ENCODE measurements around the gene ATF7.

ATF7 gene

DNA sequence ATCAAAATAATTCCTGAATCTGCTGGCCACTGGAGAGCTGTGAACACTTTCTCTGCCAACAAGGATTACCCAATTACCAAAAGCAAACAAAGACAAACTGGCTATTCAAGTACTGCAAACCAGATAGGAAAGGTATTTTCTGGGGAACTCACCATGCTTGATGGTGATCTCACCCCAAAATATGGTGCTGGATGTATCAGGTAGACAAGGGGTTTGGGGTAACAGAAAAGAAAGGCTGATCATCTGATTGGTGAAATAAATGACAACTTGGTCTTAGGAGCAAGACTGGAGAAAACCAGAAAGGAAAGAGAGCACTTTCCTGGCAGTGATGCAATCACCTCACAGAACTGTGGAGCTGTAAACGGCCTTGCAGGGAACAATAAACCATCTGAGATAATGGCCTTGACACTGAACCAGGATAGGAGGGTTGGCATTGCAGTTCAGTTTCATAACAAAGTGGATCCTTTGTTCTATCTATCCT is 87.9 kb downstream of the ATF7 start (continued):
- TF ChIP-seq, protein P1, sequence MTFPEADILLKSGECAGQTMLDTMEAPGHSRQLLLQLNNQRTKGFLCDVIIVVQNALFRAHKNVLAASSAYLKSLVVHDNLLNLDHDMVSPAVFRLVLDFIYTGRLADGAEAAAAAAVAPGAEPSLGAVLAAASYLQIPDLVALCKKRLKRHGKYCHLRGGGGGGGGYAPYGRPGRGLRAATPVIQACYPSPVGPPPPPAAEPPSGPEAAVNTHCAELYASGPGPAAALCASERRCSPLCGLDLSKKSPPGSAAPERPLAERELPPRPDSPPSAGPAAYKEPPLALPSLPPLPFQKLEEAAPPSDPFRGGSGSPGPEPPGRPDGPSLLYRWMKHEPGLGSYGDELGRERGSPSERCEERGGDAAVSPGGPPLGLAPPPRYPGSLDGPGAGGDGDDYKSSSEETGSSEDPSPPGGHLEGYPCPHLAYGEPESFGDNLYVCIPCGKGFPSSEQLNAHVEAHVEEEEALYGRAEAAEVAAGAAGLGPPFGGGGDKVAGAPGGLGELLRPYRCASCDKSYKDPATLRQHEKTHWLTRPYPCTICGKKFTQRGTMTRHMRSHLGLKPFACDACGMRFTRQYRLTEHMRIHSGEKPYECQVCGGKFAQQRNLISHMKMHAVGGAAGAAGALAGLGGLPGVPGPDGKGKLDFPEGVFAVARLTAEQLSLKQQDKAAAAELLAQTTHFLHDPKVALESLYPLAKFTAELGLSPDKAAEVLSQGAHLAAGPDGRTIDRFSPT (tag by site-specific recombination; IDR thresholded peaks at IDR 0.05): no peak
- no peak for TF ChIP-seq ZIC2 (tag by site-specific recombination; IDR thresholded peaks at IDR 0.05)
- no peak for TF ChIP-seq YY1 (tag by site-specific recombination; IDR thresholded peaks at IDR 0.05)
- TF ChIP-seq, protein P2, sequence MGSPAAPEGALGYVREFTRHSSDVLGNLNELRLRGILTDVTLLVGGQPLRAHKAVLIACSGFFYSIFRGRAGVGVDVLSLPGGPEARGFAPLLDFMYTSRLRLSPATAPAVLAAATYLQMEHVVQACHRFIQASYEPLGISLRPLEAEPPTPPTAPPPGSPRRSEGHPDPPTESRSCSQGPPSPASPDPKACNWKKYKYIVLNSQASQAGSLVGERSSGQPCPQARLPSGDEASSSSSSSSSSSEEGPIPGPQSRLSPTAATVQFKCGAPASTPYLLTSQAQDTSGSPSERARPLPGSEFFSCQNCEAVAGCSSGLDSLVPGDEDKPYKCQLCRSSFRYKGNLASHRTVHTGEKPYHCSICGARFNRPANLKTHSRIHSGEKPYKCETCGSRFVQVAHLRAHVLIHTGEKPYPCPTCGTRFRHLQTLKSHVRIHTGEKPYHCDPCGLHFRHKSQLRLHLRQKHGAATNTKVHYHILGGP (tag by site-specific recombination; IDR thresholded peaks at IDR 0.05): no peak
- TF ChIP-seq ZNF404 (tag by site-specific recombination; IDR thresholded peaks at IDR 0.05): no peak
- 0 out of 2 replicates have a peak, but pooled peaks have one; percentile 35 for TF ChIP-seq ZNF366 (tag by site-specific recombination; conservative IDR thresholded peaks at IDR 0.05)
- TF ChIP-seq ZNF558 (tag by site-specific recombination; IDR thresholded peaks at IDR 0.05): 0 out of 2 replicates have a peak, but pooled peaks have one; percentile 34
- TF ChIP-seq ZNF184 (tag by site-specific recombination; IDR thresholded peaks at IDR 0.05): no peak
- no peak for TF ChIP-seq ZNF175 (tag by site-specific recombination; IDR thresholded peaks at IDR 0.05)
- no peak for TF ChIP-seq ZBTB48 (tag by site-specific recombination; IDR thresholded peaks at IDR 0.05)
- TF ChIP-seq, protein P3, sequence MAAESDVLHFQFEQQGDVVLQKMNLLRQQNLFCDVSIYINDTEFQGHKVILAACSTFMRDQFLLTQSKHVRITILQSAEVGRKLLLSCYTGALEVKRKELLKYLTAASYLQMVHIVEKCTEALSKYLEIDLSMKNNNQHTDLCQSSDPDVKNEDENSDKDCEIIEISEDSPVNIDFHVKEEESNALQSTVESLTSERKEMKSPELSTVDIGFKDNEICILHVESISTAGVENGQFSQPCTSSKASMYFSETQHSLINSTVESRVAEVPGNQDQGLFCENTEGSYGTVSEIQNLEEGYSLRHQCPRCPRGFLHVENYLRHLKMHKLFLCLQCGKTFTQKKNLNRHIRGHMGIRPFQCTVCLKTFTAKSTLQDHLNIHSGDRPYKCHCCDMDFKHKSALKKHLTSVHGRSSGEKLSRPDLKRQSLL (tag by site-specific recombination; IDR thresholded peaks at IDR 0.05): no peak
- no peak for TF ChIP-seq ZNF138 (tag by site-specific recombination; IDR thresholded peaks at IDR 0.05; ENCODE audit: borderline replicate concordance)
- no peak for TF ChIP-seq ZNF561 (tag by site-specific recombination; IDR thresholded peaks at IDR 0.05; ENCODE audit: borderline replicate concordance)
- TF ChIP-seq, protein P4, sequence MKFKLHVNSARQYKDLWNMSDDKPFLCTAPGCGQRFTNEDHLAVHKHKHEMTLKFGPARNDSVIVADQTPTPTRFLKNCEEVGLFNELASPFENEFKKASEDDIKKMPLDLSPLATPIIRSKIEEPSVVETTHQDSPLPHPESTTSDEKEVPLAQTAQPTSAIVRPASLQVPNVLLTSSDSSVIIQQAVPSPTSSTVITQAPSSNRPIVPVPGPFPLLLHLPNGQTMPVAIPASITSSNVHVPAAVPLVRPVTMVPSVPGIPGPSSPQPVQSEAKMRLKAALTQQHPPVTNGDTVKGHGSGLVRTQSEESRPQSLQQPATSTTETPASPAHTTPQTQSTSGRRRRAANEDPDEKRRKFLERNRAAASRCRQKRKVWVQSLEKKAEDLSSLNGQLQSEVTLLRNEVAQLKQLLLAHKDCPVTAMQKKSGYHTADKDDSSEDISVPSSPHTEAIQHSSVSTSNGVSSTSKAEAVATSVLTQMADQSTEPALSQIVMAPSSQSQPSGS (tag by site-specific recombination; IDR thresholded peaks at IDR 0.05; ENCODE audit: low read depth): peak; percentile 70; the same call in 1 of the 2 replicates
- TF ChIP-seq ZNF658 (tag by site-specific recombination; IDR thresholded peaks at IDR 0.05): no peak
- no peak for TF ChIP-seq GLI4 (tag by site-specific recombination; IDR thresholded peaks at IDR 0.05)
- peak; percentile 38; the same call in 1 of the 2 replicates for TF ChIP-seq ZNF600 (tag by site-specific recombination; IDR thresholded peaks at IDR 0.05)
- no peak for TF ChIP-seq ZNF624 (tag by site-specific recombination; IDR thresholded peaks at IDR 0.05)
- TF ChIP-seq, protein P5, sequence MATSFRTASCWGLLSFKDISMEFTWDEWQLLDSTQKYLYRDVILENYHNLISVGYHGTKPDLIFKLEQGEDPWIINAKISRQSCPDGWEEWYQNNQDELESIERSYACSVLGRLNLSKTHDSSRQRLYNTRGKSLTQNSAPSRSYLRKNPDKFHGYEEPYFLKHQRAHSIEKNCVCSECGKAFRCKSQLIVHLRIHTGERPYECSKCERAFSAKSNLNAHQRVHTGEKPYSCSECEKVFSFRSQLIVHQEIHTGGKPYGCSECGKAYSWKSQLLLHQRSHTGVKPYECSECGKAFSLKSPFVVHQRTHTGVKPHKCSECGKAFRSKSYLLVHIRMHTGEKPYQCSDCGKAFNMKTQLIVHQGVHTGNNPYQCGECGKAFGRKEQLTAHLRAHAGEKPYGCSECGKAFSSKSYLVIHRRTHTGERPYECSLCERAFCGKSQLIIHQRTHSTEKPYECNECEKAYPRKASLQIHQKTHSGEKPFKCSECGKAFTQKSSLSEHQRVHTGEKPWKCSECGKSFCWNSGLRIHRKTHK (tag by site-specific recombination; IDR thresholded peaks at IDR 0.05): no peak
- TF ChIP-seq RBAK (tag by site-specific recombination; IDR thresholded peaks at IDR 0.05): no peak
- TF ChIP-seq ZEB2 (tag by site-specific recombination; IDR thresholded peaks at IDR 0.05): peak; percentile 64
- TF ChIP-seq, protein P6, sequence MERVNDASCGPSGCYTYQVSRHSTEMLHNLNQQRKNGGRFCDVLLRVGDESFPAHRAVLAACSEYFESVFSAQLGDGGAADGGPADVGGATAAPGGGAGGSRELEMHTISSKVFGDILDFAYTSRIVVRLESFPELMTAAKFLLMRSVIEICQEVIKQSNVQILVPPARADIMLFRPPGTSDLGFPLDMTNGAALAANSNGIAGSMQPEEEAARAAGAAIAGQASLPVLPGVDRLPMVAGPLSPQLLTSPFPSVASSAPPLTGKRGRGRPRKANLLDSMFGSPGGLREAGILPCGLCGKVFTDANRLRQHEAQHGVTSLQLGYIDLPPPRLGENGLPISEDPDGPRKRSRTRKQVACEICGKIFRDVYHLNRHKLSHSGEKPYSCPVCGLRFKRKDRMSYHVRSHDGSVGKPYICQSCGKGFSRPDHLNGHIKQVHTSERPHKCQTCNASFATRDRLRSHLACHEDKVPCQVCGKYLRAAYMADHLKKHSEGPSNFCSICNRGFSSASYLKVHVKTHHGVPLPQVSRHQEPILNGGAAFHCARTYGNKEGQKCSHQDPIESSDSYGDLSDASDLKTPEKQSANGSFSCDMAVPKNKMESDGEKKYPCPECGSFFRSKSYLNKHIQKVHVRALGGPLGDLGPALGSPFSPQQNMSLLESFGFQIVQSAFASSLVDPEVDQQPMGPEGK (tag by site-specific recombination; IDR thresholded peaks at IDR 0.05): no peak
- no peak for TF ChIP-seq ZNF501 (tag by site-specific recombination; IDR thresholded peaks at IDR 0.05)
- TF ChIP-seq, protein P7, sequence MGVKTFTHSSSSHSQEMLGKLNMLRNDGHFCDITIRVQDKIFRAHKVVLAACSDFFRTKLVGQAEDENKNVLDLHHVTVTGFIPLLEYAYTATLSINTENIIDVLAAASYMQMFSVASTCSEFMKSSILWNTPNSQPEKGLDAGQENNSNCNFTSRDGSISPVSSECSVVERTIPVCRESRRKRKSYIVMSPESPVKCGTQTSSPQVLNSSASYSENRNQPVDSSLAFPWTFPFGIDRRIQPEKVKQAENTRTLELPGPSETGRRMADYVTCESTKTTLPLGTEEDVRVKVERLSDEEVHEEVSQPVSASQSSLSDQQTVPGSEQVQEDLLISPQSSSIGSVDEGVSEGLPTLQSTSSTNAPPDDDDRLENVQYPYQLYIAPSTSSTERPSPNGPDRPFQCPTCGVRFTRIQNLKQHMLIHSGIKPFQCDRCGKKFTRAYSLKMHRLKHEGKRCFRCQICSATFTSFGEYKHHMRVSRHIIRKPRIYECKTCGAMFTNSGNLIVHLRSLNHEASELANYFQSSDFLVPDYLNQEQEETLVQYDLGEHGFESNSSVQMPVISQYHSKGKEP (tag by site-specific recombination; IDR thresholded peaks at IDR 0.05): no peak
- peak; percentile 35; the same call in 1 of the 2 replicates for TF ChIP-seq ZNF335 (tag by site-specific recombination; conservative IDR thresholded peaks at IDR 0.05)
- TF ChIP-seq, protein P8, sequence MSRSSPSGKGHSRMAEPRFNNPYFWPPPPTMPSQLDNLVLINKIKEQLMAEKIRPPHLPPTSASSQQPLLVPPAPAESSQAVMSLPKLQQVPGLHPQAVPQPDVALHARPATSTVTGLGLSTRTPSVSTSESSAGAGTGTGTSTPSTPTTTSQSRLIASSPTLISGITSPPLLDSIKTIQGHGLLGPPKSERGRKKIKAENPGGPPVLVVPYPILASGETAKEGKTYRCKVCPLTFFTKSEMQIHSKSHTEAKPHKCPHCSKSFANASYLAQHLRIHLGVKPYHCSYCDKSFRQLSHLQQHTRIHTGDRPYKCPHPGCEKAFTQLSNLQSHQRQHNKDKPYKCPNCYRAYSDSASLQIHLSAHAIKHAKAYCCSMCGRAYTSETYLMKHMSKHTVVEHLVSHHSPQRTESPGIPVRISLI (tag by site-specific recombination; IDR thresholded peaks at IDR 0.05): no peak

Measured in HEK293 (cell line).